ENCODE data around the gene DPYSL4.

DNA sequence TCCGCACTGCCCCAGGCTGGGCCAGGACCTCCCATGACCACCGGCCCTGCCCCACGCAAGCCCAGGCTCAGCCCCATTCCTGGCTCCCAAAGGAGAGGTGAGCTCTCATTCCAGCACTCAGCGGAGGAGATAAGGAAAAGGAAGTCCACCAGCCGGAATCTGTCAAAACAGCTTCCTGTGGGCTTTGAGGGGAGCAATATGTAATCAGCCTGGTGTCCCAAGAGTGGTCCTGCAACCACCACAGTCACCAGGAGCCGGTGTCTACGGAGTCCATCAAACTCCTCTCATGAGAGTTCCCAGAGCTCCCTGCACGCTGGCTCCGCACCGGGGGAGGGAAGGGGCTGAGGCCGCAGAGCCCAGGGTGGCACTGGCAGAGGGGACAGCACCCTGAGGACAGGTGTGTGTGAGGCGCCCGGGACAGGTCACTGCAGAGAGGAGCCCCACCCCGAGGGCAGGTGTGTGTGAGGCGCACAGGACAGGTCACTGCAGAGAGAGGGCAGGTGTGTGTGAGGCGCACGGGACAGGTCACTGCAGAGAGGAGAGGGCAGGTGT is 63.2 kb downstream of the DPYSL4 start:
- TF ChIP-seq CTCF (IDR thresholded peaks at IDR 0.05) = no peak
- TF ChIP-seq POLR2A (IDR thresholded peaks at IDR 0.05) = no peak

All from testis (tissue), 2 donors.